Smooth muscle cell (in vitro differentiated cells): ENCODE results near the gene SNORC. TPM values are rescaled to one million over a fixed set of nuclear protein-coding genes. Genes with fewer than 3 reads are reported as not detected.

Experiments used
- DNase-seq: peaks from one replicate; lab custom pipeline; 2025; ENCODE audit not compliant: unreplicated experiment; lab: John Stamatoyannopoulos, UW
- H2AFZ ChIP-seq: fragments of 200-600 bp; sonication (generic); 2 replicates; pipeline ENCODE4 v1.6.0; 2016; ENCODE audit warnings: antibody characterized with exemption, low read depth, mild to moderate bottlenecking
- H3F3A ChIP-seq: fragments of 200-600 bp; sonication (generic); 2 replicates; pipeline ENCODE4 v1.6.0; 2017; ENCODE audit warnings: antibody characterized with exemption, low read depth
- H3K27ac ChIP-seq: fragments of 200-600 bp; sonication (generic); 2 replicates; pipeline ENCODE4 v1.5.1; 2016; ENCODE audit warnings: low read depth, mild to moderate bottlenecking
- H3K27me3 ChIP-seq: fragments of 200-600 bp; sonication (generic); 2 replicates; pipeline ENCODE4 v1.6.1; 2016; ENCODE audit warnings: low read depth, mild to moderate bottlenecking
- H3K36me3 ChIP-seq: fragments of 200-600 bp; sonication (generic); 2 replicates; pipeline ENCODE4 v1.5.1; 2016; ENCODE audit warnings: low read depth
- H3K4me1 ChIP-seq: fragments of 200-600 bp; sonication (generic); 2 replicates; pipeline ENCODE4 v1.5.1; 2016; ENCODE audit warnings: low read depth
- H3K4me2 ChIP-seq: fragments of 200-600 bp; sonication (generic); 2 replicates; pipeline ENCODE4 v1.6.0; 2016; ENCODE audit warnings: mild to moderate bottlenecking
- H3K4me3 ChIP-seq: fragments of 200-600 bp; sonication (generic); 2 replicates; pipeline ENCODE4 v1.5.1; 2016; ENCODE audit warnings: mild to moderate bottlenecking
- H3K79me2 ChIP-seq: fragments of 200-600 bp; sonication (generic); 2 replicates; pipeline ENCODE4 v1.6.0; 2016; ENCODE audit warnings: low read depth, mild to moderate bottlenecking
- H3K9ac ChIP-seq: fragments of 200-600 bp; sonication (generic); 2 replicates; pipeline ENCODE4 v1.6.0; 2016; ENCODE audit warnings: low read depth
- H3K9me3 ChIP-seq: fragments of 200-600 bp; sonication (generic); replicated peaks from 2 replicates; pipeline ENCODE4 v1.5.1; 2016; ENCODE audit warnings: low read depth
- H4K20me1 ChIP-seq: fragments of 200-600 bp; sonication (generic); 2 replicates; pipeline ENCODE4 v1.6.0; 2016; ENCODE audit warnings: low read depth
- CTCF ChIP-seq: fragments of 200-600 bp; sonication (generic); IDR thresholded peaks from 2 replicates; pipeline ENCODE4 v1.5.1; 2017; ENCODE audit warnings: borderline replicate concordance, mild to moderate bottlenecking, antibody characterized with exemption; ENCODE audit not compliant: insufficient read depth, poor library complexity, severe bottlenecking
- WGBS: methylation state at CpG from one replicate; pipeline ENCODE4 v1.1.7; 2016; ENCODE audit warnings: low lambda C conversion rate; 5-methylcytosine and 5-hydroxymethylcytosine counted together
- polyA plus RNA-seq: library from polyadenylated mRNA; unstranded; fragments of >200 nt; fragmentation: Nextera tagmentation; extraction: Ambion mirVana; gene quantifications from 2 replicates; pipeline ENCODE4 v1.2.1, GENCODE V29; 2016
- total RNA-seq: library from RNA; depleted of rRNA; stranded (reverse); fragments of >200 nt; gene quantifications from 2 replicates; pipeline ENCODE4 v1.2.3, GENCODE V29; 2014

SNORC gene
- total and polyA plus RNA-seq, 2 experiments from 2014 or later = 0.18 to 0.78 TPM

GRCh38 chr2:232863996-232864395, 6.1 kb upstream of the SNORC start:
- H3K4me2 ChIP-seq = no peak overlapping the region
- no peak overlapping the region for H3K9ac ChIP-seq
- no peak overlapping the region for H2AFZ ChIP-seq
- WGBS = 93% methylated on average over 2 of the region's 2 CpGs
- no peaks in the 10 kb centered on the region for H3K9me3 ChIP-seq
- H4K20me1 ChIP-seq = no peaks in the 10 kb centered on the region
- no peaks in the 10 kb centered on the region for H3K4me1 ChIP-seq
- no peaks in the 10 kb centered on the region for H3K36me3 ChIP-seq
- H3K27ac ChIP-seq = no peak overlapping the region
- no peaks in the 10 kb centered on the region for H3F3A ChIP-seq
- DNase-seq = no peak
- TF ChIP-seq CTCF = no peak
- H3K79me2 ChIP-seq = no peaks in the 10 kb centered on the region
- no peak overlapping the region for H3K4me3 ChIP-seq
- no peaks in the 10 kb centered on the region for H3K27me3 ChIP-seq

- Histone ChIP-seq H3K9ac (no peak overlapping the region), H3K27ac (no peak overlapping the region), H4K20me1 (no peaks in the 10 kb centered on the region), H3F3A (no peaks in the 10 kb centered on the region), H3K36me3 (no peaks in the 10 kb centered on the region), H2AFZ (no peak overlapping the region), H3K4me2 (no peak overlapping the region), H3K79me2 (no peaks in the 10 kb centered on the region), H3K4me1 (no peaks in the 10 kb centered on the region), H3K4me3 (no peak overlapping the region), H3K9me3 (no peaks in the 10 kb centered on the region), H3K27me3 (no peaks in the 10 kb centered on the region)
- 96% methylated on average over 1 of the region's 1 CpG for WGBS
- DNase-seq = no peak
- no peak for TF ChIP-seq CTCF
Observed at GRCh38 chr2:232865165-232865564, 4.9 kb upstream of the SNORC start.

- no peak for DNase-seq
- no peak for TF ChIP-seq CTCF
- no peaks in the 10 kb centered on the region for H3F3A ChIP-seq
- H4K20me1 ChIP-seq = no peaks in the 10 kb centered on the region
- H3K4me1 ChIP-seq = no peaks in the 10 kb centered on the region
- H3K4me2 ChIP-seq = no peak overlapping the region
- H3K27ac ChIP-seq = no peak overlapping the region
- H3K9ac ChIP-seq = no peak overlapping the region
- H3K27me3 ChIP-seq = no peaks in the 10 kb centered on the region
- H3K79me2 ChIP-seq = no peaks in the 10 kb centered on the region
- WGBS = 89% methylated on average over 4 of the region's 4 CpGs
- no peaks in the 10 kb centered on the region for H3K9me3 ChIP-seq
- no peak overlapping the region for H3K4me3 ChIP-seq
- H2AFZ ChIP-seq = no peak overlapping the region
- no peaks in the 10 kb centered on the region for H3K36me3 ChIP-seq
Observed at GRCh38 chr2:232866104-232866503, 4.0 kb upstream of the SNORC start.

- Histone ChIP-seq H3K9ac (no peak overlapping the region), H3K4me3 (no peak overlapping the region), H3K4me2 (no peak overlapping the region), H3K9me3 (no peaks in the 10 kb centered on the region), H3F3A (no peaks in the 10 kb centered on the region), H3K36me3 (no peaks in the 10 kb centered on the region), H3K27ac (no peak overlapping the region), H3K79me2 (no peaks in the 10 kb centered on the region), H4K20me1 (no peaks in the 10 kb centered on the region), H2AFZ (no peak overlapping the region), H3K27me3 (no peaks in the 10 kb centered on the region), H3K4me1 (no peaks in the 10 kb centered on the region)
- DNase-seq = no peak
- WGBS = 68% methylated on average over 15 of the region's 15 CpGs
- no peak for TF ChIP-seq CTCF
Observed at GRCh38 chr2:232869138-232870017, 686 bp upstream of the SNORC start.
